HG02759 (cell line): Measurements from ENCODE around the gene PPARD.
"Not testable (repeated sequence)": the region's sequence is repeated elsewhere in the genome, so short reads cannot be mapped to it uniquely, and the experiment has no call there.

Experiments used
- ATAC-seq: cut with Tn5 transposase; IDR thresholded peaks from one replicate; pipeline ENCODE4 v1.9.1; 2021; ENCODE audit warnings: mild to moderate bottlenecking, moderate library complexity; ENCODE audit not compliant: unreplicated experiment

PPARD gene

GRCh38 chr6:35342258-35343091 is at the start of gene PPARD:
Gene PPARD, plus strand, starts transcription at chr6:35342558. Its CDS starts 68,530 bp downstream, at chr6:35411088.
- ATAC-seq, result peak; percentile 98

- no peak for ATAC-seq
Observed at GRCh38 chr6:35293681-35294080, 48.7 kb upstream of the PPARD start.

GRCh38 chr6:35294308-35294945 is 47.9 kb upstream of the PPARD start:
- ATAC-seq, result no peak

GRCh38 chr6:35295036-35295435 is 47.3 kb upstream of the PPARD start:
- ATAC-seq, result no peak

GRCh38 chr6:35295521-35296315 is 46.6 kb upstream of the PPARD start:
- no peak for ATAC-seq

GRCh38 chr6:35296931-35297600 is 45.3 kb upstream of the PPARD start:
- ATAC-seq, result no peak

GRCh38 chr6:35297601-35298481 is 44.5 kb upstream of the PPARD start, which contains the start of gene DEF6:
Gene DEF6, plus strand, starts transcription at chr6:35297818. Its CDS starts 39 bp downstream, at chr6:35297857.
- peak; percentile 87 for ATAC-seq

GRCh38 chr6:35298625-35299140 is 43.7 kb upstream of the PPARD start:
- ATAC-seq, result no peak

- ATAC-seq, result no peak
Observed at GRCh38 chr6:35299674-35300073, 42.7 kb upstream of the PPARD start.

GRCh38 chr6:35300848-35301247 is 41.5 kb upstream of the PPARD start:
- no peak for ATAC-seq

GRCh38 chr6:35302604-35303241 is 39.6 kb upstream of the PPARD start:
- ATAC-seq, result peak; percentile 84

GRCh38 chr6:35304299-35304698 is 38.1 kb upstream of the PPARD start:
- no peak for ATAC-seq

GRCh38 chr6:35305117-35305516 is 37.2 kb upstream of the PPARD start:
- ATAC-seq, result no peak

GRCh38 chr6:35307138-35307537 is 35.2 kb upstream of the PPARD start:
- ATAC-seq, result not testable (repeated sequence)

GRCh38 chr6:35308543-35308942 is 33.8 kb upstream of the PPARD start:
- not testable (repeated sequence) for ATAC-seq

- ATAC-seq, result no peak
Observed at GRCh38 chr6:35309611-35310264, 32.6 kb upstream of the PPARD start.

- ATAC-seq, result no peak
Observed at GRCh38 chr6:35310265-35310831, 32.0 kb upstream of the PPARD start.

- ATAC-seq, result no peak
Observed at GRCh38 chr6:35311390-35312075, 30.8 kb upstream of the PPARD start.
